Motor neuron (in vitro differentiated cells): ENCODE measurements around the gene IMMP2L. TPM values are rescaled to one million over a fixed set of nuclear protein-coding genes. Genes with fewer than 3 reads are reported as not detected.

Source experiments
- ATAC-seq, 8 experiments: fragments of 200-7000 bp; cut with Tn5 transposase; replicated peaks in 6 of 8; 2 replicates each; pipeline ENCODE4 v1.8.0; 2021; ENCODE audit warnings: mild to moderate bottlenecking in 8 of 8, moderate library complexity in 8 of 8
- H3K27ac ChIP-seq, 2 donors: fragments of 250-450 bp; sonication (Bioruptor Pico); 2 replicates each; pipeline ENCODE4 v1.9.0; 2021; ENCODE audit warnings: antibody characterized with exemption in 2 of 2, mild to moderate bottlenecking in 2 of 2, moderate library complexity in 1 of 2
- H3K4me1 ChIP-seq, 2 donors: fragments of 250-450 bp; sonication (Bioruptor Pico); replicated peaks in 1 of 2; 2 replicates each; pipeline ENCODE4 v1.6.1; 2021; ENCODE audit warnings: antibody characterized with exemption in 2 of 2, mild to moderate bottlenecking in 2 of 2, moderate library complexity in 1 of 2
- H3K4me3 ChIP-seq, 5 donors: fragments of 250-450 bp; sonication (Bioruptor Pico); 2 replicates each; pipeline ENCODE4 v1.9.0; 2021; ENCODE audit warnings: antibody characterized with exemption in 5 of 5, mild to moderate bottlenecking in 5 of 5, moderate library complexity in 4 of 5
- WGBS, 10 experiments: fragments of 450-650 bp; shearing (Covaris generic); methylation state at CpG; one replicate each; pipeline ENCODE4 v1.0.0; 2022; 5-methylcytosine and 5-hydroxymethylcytosine counted together
- in situ Hi-C, 9 experiments: fragments of 400-800 bp; cut with MboI; loops; one replicate each; pipeline ENCODE4 v1.15.0; 2021; ENCODE audit warnings: low sequenced_read_pairs in 9 of 9, low pct_unique_long_range_greater_than_20kb in 2 of 9; ENCODE audit not compliant: unreplicated experiment in 9 of 9
- total RNA-seq, 8 experiments: library from RNA; unstranded; fragments of 300-600 nt; gene quantifications; 2 replicates each; pipeline versions ENCODE4 v1.2.3 to v1.2.4, GENCODE V29; 2022

The IMMP2L gene
- total RNA-seq, 8 experiments from 2014 or later = 9.9 to 78.5 (median 19.3) TPM

DNA sequence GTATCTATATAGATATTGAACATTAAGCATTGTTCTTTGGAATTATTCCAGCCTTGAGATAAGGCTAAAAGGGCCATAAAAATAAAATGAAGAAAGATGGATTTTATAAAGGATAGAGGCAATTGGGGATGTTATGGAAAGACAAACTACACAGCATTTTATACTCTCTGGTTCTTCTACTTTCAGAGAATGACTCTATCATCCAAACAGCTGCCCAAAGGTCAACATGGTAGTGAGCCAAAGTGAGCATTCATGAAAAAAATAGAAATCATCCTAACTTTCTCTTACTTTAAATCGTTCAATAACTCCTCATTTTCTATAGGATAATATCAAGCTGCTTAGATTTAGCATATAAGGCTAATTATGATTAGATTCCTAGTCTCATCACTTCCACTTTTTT, 25.2 kb downstream of the IMMP2L start:
- Histone ChIP-seq H3K27ac (no peak overlapping the region), H3K4me3 (no peak overlapping the region), H3K4me1 (peaks cover 0 to 8% of the 10 kb centered on the region in 2 donors)
- in situ Hi-C loops = no loop called here
- ATAC-seq = no peak
- 29 to 100% (median 75%) methylated on average over 1 of the region's 1 CpG; no CpG with 5 or more reads in 2 of the 10 experiments for WGBS, 10 experiments

DNA sequence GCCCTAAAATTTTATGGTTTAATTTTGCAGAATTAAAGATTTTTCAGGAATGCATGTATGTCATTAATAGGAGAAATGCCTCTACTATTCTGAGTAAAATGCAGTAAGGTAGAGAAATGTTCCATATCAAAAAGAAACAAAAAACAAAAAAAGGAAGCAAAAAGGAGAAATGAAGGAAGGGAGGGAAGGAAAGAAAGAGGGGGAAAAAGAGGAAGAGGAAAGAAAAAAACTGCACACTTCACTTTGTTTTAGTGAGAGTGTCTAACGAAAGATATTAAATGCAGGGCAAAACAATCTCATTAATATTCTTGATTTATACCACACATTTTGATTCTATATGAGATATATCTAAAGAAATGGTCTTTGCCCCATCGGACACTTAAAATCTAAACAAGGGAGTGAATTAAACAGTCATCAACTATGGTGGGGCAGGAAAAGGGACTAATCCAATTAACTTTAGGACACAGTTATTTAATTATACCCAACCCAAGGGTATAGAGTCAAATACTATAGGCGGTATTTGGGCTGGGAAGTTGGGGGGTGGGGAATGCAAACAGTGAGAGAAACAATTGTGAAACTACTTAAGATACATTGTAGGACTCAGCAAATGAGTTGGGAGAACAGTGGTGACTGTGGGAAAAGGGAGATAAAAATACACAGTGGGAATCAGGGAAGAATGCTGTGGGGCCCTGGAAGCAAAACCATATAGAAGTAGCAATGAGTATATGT, 27.0 kb downstream of the IMMP2L start:
- ATAC-seq = no peak
- in situ Hi-C loops = no loop called here
- 84 to 100% (median 92%) methylated on average over 2 to 3 of the region's 3 CpGs for WGBS, 10 experiments
- Histone ChIP-seq H3K4me1 (peaks cover 0 to 8% of the 10 kb centered on the region in 2 donors), H3K4me3 (no peak overlapping the region), H3K27ac (no peak overlapping the region)

DNA sequence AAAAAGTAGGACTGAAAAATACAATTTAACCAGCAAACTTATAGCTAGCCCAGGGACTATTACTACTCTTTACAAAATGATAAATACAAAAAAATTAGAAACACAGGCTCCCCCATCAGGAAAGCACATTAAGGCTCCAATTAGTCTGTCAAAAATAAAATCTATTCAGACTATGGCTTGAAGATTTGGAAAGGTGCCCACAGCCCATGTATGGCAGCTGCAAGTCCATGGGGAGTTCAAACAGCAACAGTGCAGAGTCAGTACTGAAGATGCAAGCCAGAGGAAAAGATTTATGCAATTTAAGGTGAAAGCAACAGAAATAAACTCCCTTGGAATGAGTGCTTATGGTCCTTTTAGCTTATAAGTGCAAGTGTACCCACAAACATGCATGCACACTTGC, 29.7 kb downstream of the IMMP2L start:
- Histone ChIP-seq H3K27ac (no peak overlapping the region), H3K4me1 (no peaks in the 10 kb centered on the region), H3K4me3 (no peak overlapping the region)
- peak in 1 of 8 experiments; percentile 25 for ATAC-seq
- in situ Hi-C loops = no loop called here

DNA sequence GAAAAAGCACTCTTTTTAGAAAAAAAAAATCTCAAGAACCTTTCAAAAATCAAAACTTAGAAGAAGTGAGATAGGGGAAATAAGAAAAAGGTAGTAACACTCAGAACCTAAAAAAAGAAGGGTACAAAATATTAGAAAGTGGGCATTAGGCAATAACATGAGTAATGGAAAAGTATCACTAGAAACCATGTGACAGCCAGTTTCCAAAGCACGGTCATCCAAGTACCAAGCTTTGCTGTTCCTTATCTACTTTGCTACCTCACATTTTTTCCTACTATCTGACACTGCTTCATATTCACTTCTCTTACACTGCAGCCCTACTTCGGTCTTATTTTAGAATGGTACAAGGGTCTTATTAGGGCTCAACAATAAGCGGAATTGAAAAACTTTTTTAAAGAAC, 30.3 kb downstream of the IMMP2L start:
- WGBS, 10 experiments = 88 to 100% (median 98%) methylated on average over 1 to 3 of the region's 3 CpGs
- no peak for ATAC-seq
- Histone ChIP-seq H3K4me3 (no peak overlapping the region), H3K27ac (no peak overlapping the region), H3K4me1 (no peaks in the 10 kb centered on the region)
- in situ Hi-C loops = no loop called here

DNA sequence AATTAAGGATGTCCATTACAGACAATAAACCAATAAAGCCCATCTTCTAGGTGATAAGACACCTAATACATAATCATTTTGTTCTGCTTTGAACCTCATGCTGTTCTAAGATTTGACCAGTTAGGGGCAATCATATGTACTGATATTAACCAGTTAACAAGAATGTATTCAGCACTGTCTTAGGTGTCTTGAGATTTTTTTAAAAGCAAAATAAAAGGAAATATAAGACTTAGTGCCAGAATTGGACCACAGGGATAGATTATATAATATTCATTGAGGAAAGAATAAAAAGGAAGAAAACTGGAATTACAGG, 32.0 kb downstream of the IMMP2L start:
- Histone ChIP-seq H3K27ac (no peak overlapping the region), H3K4me1 (no peaks in the 10 kb centered on the region), H3K4me3 (no peak overlapping the region)
- in situ Hi-C loops = no loop called here
- no peak for ATAC-seq

DNA sequence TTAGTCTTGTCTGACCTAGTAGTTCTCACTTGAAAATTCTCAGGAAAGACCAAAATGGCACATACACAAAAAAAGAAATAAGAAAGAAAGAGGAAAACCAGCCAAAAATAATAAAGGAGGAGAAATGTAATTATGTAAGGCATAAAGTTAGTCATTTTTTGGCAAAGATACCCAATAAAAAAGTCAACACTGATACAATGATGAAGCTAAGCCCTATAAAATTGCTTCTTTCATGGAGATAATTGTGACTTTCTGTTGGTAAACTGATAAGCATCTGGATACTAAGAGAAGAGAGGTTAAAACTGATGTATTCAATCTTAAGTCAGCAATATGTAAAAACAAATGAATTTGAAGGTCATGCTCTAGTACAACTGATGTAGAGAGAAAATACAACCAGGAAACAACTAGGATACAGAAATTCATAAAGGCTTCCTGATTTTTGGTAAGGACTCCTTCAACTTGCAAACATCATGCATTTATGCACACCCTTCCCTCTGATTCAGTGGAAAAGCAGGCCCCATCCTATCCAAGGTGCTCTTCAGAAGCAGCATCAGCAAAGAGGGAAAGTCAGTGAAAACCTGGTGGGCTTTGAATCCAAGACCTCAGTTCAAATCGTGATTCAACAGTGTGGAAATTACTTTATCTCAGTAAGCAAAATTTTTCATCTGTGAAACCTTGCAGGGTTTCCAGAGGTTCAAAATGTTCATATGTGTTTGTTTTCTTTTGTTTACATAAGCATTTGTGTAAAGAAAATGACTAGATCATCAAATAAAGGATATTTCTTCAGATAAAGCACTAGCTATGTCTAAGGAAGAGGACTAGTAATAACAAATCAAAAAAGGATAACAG, 32.6 kb downstream of the IMMP2L start:
- Histone ChIP-seq H3K27ac (no peak overlapping the region), H3K4me1 (no peaks in the 10 kb centered on the region), H3K4me3 (no peak overlapping the region)
- in situ Hi-C loops = no loop called here
- peak in 2 of 8 experiments; percentile 77 to 79 for ATAC-seq
- 0 to 100% (median 85%) methylated on average over 1 of the region's 1 CpG; no CpG with 5 or more reads in 2 of the 10 experiments for WGBS, 10 experiments

DNA sequence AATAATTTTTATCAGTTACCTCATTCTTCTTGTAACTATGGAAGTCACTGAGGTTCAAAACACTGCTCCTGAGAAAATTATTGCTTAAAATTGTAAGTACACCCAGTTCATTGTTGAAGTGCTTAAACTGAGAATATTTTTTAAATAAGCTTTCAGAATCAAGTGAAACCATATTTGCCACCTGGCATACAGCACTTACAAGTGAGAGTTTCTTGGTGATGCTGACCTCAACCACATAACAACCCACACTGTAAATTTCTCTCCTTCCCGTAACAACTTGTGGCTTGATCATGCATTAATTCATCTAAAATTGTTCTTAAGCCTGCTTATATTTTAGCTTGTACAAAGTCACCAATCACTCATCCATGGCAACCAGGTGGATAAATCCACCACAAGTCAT, 34.0 kb downstream of the IMMP2L start:
- Histone ChIP-seq H3K4me1 (no peaks in the 10 kb centered on the region), H3K27ac (no peak overlapping the region), H3K4me3 (no peak overlapping the region)
- no peak for ATAC-seq
- 67 to 100% (median 100%) methylated on average over 1 of the region's 1 CpG; no CpG with 5 or more reads in 3 of the 10 experiments for WGBS, 10 experiments
- in situ Hi-C loops = no loop called here

DNA sequence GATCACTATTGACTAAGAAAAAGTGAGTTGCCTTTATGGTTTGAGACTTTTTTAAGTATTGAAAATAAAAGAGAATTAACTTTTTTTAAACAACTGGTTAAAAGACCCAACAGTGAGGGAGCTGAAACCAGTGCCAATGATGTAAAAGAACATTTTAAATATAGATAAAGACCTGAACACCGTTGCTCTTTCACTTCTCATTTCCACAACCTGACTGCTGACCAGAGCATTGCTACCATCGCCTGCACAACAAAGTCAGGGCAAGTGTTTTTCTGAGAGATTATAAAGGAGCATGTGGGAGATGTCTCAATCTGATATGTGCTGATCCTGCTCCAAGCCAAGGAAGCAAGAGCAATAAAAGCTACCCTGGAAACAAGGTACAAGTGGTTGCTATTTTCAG, 34.7 kb downstream of the IMMP2L start:
- Histone ChIP-seq H3K4me3 (no peak overlapping the region), H3K4me1 (no peaks in the 10 kb centered on the region), H3K27ac (no peak overlapping the region)
- in situ Hi-C loops = no loop called here
- WGBS, 10 experiments = 63 to 100% (median 96%) methylated on average over 1 to 2 of the region's 2 CpGs; no CpG with 5 or more reads in 1 of the 10 experiments
- ATAC-seq = no peak

DNA sequence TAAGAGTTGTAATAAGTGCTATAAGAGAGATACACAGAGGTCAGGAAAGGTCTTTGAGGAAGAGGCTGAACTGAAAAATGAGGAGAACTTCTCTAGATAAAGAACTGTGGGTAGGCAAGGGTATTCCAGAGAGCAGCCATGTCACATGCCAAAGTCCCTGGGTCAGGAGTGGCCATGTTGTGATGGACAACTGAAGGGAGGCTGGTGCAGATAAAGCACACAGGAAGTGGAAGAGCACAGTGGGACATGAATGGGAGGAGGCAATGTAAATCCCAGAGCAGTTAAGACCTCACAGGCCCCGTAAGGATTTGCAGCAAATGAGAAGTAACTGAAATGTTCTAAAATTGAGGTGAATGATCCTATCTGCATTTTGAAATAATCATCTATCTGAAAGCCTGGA, 37.2 kb downstream of the IMMP2L start:
- WGBS, 10 experiments = 80 to 100% (median 100%) methylated on average over 1 of the region's 1 CpG; no CpG with 5 or more reads in 3 of the 10 experiments
- ATAC-seq = no peak
- Histone ChIP-seq H3K4me3 (no peak overlapping the region), H3K27ac (no peak overlapping the region), H3K4me1 (no peaks in the 10 kb centered on the region)
- in situ Hi-C loops = no loop called here

DNA sequence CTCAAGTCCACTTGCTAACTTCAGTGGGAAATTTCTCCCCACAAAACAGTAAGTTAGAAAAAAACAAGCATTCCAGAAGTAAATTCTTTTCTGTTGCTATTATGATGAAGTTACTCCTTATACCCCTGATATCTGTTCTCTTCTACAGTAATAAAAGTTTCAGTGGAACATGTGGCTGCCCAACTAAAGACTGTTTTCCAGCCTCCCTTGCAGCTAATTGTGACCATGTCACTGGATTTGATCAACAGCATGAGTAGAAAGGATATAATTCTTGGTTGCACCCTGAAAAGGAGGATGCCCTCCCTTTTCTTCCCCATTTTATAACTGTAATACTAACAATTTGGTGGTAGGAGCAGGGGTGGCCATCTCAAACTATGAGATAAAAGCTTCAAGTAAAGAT, 40.6 kb downstream of the IMMP2L start:
- no peak overlapping the region for H3K4me3 ChIP-seq
- no peak for ATAC-seq
- no peak overlapping the region for H3K27ac ChIP-seq
- in situ Hi-C loops = no loop called here
- no peaks in the 10 kb centered on the region for H3K4me1 ChIP-seq

DNA sequence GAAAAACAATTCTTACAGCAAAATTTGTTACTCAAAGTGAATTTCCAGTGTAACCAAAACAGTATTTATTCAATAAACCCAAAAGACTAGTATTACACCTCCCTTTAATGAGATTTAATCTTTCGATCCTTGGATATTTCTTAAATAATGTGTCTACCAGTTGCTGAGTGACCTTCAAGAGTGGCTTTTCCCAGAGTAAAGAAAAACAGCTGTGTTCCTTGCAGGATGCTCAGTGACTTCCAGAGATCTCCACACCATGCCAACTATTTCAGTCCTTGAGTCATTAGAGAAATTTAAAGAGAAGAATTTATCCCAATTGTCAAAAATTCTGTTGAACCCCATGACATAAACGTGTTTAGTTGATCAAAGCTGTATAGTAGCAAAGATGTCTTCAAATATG, 44.0 kb downstream of the IMMP2L start:
- no peak for ATAC-seq
- Histone ChIP-seq H3K4me3 (no peak overlapping the region), H3K4me1 (no peaks in the 10 kb centered on the region), H3K27ac (no peak overlapping the region)
- in situ Hi-C loops = no loop called here
- 25 to 100% (median 83%) methylated on average over 1 to 2 of the region's 2 CpGs; no CpG with 5 or more reads in 1 of the 10 experiments for WGBS, 10 experiments

DNA sequence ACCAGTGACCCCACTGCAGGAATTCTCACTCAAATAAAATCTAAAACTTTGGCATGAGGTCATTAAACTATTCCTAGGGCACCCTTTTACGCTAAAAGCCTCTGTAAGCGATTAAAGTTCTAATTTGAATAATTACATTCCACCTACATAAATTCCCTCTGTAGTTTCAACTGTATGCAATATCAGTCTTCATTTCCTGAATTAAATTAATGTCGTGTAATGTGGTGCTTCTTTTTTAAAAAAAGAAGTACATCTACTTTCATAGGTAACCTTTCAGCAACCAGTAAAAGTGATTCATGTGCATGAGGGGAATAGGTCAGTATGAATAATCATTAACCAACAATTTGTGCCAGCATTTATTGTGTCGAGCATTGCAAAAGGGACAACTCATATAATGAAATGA, 44.7 kb downstream of the IMMP2L start:
- Histone ChIP-seq H3K4me3 (no peak overlapping the region), H3K4me1 (no peaks in the 10 kb centered on the region), H3K27ac (no peak overlapping the region)
- peak in 3 of 8 experiments; percentile 18 to 61 (median 35) for ATAC-seq
- 6 to 70% (median 48%) methylated on average over 2 to 4 of the region's 4 CpGs; no CpG with 5 or more reads in 1 of the 10 experiments for WGBS, 10 experiments
- in situ Hi-C loops = no loop called here

DNA sequence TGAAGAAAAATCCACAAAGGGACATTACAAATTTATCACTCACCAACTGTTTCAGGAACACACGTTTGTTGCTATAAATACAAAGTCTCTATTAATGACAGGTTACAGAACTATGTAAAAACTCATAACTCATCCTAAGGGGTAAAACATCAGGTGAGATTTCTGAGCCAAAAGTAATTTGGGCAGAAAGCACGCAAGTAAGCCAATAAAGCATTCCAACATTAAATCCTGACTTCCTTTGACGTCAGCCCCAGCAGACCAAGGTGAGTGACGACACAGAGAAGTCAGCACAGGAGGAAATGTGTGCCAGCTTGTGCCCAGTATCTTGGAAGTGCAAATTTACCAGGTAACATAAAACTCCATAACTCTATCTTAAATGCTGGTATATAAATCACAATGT, 45.7 kb downstream of the IMMP2L start:
- in situ Hi-C loops = no loop called here
- H3K27ac ChIP-seq = no peak overlapping the region
- H3K4me3 ChIP-seq = no peak overlapping the region
- no peak for ATAC-seq
- H3K4me1 ChIP-seq = no peaks in the 10 kb centered on the region
- WGBS, 10 experiments = 67 to 100% (median 89%) methylated on average over 1 to 4 of the region's 4 CpGs; no CpG with 5 or more reads in 1 of the 10 experiments

DNA sequence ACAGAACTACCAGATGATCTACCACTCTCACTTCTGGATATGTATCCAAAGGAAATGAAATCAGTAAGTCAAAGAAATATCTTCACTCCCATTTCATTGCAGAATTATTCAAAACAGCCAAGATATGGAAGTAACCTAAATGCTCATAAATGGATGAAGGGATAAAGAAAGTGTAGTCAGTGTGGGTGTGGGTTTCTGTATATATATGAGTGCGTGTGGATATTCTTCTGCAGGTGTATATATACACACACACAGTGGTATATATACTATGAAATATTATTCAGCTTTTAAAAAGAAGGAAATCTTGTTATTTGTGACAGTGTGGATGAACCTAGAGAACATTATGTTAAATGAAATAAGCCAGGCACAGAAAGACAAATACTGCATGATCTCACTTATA, 48.7 kb downstream of the IMMP2L start:
- no peak overlapping the region for H3K4me3 ChIP-seq
- WGBS, 10 experiments = 22 to 100% (median 75%) methylated on average over 1 of the region's 1 CpG; no CpG with 5 or more reads in 5 of the 10 experiments
- no peak for ATAC-seq
- H3K4me1 ChIP-seq = no peaks in the 10 kb centered on the region
- in situ Hi-C loops = no loop called here
- no peak overlapping the region for H3K27ac ChIP-seq
